Posterior vena cava (tissue), 2 donors: Measurements from ENCODE around the gene USF1. TPM values are rescaled to one million over a fixed set of nuclear protein-coding genes. Genes with fewer than 3 reads are reported as not detected.
A peak's percentile ranks its signal among the peaks of the same experiment; 100 is the strongest.
"Not testable (repeated sequence)": the region's sequence is repeated elsewhere in the genome, so short reads cannot be mapped to it uniquely, and the experiment has no call there.

Experiments used
- DNase-seq: peaks from one replicate; pipeline ENCODE4 v3.0.0-alpha.2; 2020; ENCODE audit warnings: low spot score
- intact Hi-C, 2 donors: fragments of 100-400 bp; cut with DNase I; formaldehyde crosslinking; loops; one replicate each; pipeline versions ENCODE4 v1.14.1 to v1.14.2; 2022 to 2023
- total RNA-seq, 2 donors: library from RNA; stranded (reverse); fragmentation: NEBNext Ultra II Directional; extraction: Animal tissue kit (Norgen Biotek cat#: 25700); gene quantifications; one replicate each; pipeline ENCODE4 v1.2.1, GENCODE V29; 2021
- donor health status: DM: yes; HTN: yes; CAD: no.
- donor health status: DM: yes; HTN: yes; CAD: no.

Gene USF1
- total RNA-seq, 2 donors from 2014 or later, result 33.5 to 40.0 TPM

DNA sequence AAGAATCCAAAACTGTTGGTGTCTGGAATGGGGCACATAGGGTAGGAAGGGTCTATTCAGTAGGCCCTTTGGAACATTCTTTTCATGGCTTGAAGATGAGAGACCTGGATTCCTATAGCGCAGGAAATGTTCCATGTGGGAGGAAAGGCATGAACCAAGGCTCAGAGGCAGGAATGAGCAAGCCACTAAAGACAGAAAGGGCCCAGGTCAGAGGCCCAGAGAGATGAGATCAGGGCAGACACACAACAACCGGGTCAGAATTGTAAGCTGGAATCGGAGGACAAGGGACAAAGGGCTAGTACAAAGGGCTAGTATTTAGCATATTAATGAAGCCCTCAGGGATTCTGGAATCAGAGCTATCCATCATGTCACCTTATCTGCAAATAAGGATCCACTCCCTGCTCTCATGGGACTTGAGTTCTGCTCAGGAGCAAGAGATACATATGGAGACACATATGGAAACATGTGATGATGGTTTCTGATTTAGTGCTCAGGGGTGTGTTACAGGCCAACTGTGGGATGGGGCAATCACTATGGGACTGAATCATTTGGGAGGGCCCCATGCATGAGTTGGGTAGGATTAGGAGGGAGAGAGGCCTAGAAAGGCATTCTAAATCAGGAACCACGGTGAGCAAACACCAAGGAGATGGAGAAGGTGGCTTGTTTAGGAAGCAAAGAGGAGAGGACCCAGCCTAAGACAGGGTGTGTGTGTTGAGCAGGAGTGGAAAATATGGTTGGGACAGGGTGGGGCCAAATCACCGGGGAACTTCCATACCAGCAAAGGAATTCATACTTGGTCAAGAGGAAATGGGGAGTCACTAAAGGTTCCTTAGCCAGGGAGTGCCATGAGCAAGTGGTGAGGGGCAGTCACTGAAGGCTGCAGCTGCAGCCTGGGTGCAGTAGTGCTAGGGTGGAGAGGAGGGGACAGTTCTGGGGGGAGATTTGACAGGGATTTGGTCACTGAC, 34.9 kb upstream of the USF1 start:
- intact Hi-C loops, result no loop called here
- DNase-seq, result no peak

DNA sequence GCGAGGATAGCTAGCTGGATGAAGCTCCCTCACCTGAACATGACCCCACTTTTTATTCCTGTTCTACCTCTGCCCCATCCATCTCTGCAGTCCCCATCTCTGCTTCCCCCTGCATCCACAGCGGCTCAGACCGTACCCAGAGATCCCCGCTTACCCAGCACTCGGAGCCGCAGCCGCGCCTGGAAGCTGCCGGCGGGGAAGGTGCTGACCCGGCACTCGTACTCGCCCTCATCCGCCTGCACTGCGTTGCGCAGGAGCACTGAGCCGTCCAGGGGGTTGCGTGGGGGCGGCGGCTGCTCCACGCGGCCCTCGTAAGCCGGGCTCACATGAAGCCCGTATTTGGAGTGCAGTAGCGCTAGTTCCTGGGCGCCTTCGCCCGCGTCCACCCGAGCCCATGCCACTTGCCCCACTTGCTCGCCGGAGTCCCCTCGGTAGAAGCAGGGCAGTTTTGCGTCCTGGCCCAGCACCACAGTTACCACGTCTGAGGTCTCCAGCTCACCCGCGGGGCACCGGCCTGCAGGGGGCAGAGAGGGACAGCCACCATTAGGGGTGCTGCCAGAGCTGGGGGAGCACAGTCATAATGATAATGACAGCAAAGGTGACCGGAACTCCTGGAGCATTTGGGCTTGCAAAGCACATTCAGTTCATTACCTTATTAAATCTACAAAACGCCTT, 33.8 kb upstream of the USF1 start:
- no peak for DNase-seq
- intact Hi-C loops, result no loop called here

DNA sequence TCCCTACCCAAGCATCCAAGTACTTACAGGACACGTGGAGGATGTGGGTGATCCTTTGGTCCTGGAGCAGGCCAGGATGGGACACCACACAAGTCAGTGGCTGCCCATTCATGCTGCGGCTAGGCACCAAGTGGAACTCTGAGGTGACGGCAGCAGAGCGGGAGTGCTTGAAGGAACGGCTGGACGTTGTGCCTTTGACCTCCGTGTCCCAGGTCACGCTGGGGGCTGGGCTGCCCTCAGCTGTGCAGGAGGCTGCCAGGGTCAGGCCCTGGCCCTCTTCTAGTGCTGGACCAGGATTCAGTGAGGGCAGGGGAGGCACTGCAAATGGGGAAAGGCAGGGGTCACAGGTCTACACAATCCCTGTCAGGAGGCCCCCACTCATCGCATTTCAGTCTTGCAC, 31.6 kb upstream of the USF1 start:
- no peak for DNase-seq
- intact Hi-C loops, result no loop called here

DNA sequence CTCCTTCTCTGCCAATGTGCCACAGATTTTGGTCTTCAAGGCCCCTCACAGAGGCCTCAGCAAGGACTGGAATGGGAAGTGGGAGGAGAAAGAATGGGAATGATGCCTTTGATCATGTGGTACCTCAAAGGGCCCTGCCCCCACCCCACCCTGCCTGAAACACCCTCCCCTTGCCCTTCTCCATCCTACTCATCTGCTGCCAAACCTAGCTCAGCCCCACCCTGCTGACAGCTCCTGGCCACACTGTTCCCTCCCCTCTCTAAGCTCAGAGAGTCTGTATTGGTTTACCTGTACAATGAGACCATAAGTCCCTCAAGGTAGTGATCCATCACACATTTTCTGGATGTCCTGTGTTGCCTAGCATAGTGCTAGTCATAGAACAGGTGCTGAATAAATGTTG, 30.6 kb upstream of the USF1 start:
- intact Hi-C loops, result no loop called here
- DNase-seq, result no peak

DNA sequence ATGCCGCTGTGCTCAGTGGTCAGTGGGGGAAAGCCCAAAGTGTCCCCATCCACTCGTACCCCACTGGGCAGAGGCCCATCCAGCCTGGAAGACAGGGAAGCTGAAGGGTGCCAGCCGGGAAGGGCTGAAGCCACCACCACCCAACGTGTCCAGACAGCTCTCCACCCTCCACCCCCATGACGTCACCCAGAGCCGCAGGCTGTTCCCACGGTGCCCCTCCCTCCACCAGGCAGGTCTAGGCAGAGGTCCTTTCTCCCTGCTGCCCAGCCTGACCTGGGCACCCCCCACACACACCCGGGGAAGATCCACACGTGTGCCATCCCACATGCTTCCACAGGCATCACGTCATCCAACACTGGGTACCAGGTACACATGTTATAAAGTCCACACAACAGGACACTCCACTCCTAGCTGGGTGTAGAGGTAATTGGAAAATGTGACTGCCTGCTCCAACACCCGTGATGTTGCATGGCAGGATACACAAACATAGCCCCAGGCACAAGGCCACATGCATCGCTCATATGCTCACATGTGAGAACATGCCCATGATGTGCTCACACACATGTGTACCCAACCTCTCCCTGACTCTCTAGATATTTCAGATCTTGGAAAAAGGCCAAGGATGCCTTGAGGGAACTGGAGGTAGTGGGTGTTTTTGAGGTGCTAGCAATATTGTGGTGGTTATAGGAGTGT, 29.0 kb upstream of the USF1 start:
- intact Hi-C loops, result no loop called here
- no peak for DNase-seq

DNA sequence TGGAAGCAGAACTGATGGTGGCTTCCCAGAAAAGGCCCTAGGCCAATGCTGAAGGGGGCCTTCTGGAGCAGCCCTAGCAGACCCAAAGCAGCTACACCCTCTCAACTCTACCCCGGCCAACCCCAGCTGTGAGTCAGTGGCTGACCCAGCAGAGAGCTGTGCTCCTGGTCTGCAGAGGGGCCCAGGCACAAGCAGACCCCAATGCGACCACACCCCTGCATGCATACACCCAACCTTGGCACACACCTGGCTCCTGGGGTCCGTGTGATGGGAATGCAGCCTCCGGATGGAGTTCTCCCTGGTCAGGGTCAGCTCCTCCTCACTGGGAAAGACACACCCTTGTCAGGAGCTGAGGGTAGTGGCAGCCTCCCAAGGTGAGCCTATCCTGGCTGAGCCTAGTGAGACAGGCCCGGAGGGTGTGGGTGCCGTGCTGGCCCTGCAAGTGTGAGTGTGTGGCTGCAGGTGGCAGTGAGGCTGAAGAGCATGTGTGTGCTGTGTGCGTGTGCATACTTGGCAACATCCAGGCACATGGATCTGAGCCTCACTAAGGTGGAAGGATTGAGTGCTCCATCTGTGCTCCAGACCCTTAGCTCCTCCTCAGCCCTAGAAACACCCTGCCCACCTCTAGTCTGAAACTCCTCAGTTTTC, 27.8 kb upstream of the USF1 start:
- DNase-seq, result no peak
- intact Hi-C loops, result no loop called here

DNA sequence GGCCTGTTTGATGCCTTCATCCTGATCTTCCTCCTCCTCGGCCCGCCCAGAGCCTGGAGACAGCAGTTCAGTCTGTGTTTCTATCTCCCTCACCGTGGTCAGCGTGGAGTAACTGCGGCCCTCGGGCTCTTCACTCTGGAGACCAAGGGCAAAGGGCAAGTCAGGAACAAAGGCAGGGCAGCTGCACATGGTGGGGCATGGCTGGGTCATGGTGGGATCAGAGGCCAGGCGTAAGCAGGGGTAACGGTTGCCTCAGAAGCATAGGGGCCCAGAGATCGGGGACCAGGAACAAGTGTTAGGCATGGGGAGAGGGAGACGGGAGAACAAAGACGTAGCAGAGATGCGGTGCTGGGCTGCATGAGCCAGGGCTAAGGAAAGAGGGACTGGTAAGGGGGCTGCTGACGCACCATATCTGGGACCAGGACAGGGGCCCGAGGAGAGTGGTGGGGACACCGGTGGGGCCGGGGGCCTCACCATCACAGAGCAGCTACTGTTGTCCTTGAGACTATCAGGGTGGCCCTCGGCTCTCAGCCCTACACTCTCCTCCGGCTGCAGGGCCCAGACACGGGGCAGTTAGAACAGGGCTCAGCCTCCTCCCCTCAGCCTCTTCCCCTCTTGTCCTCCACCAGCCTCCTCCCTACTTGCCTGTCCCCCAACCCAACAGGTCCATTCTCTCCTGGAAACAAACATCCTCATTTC, 27.1 kb upstream of the USF1 start:
- intact Hi-C loops, result no loop called here
- DNase-seq, result no peak

DNA sequence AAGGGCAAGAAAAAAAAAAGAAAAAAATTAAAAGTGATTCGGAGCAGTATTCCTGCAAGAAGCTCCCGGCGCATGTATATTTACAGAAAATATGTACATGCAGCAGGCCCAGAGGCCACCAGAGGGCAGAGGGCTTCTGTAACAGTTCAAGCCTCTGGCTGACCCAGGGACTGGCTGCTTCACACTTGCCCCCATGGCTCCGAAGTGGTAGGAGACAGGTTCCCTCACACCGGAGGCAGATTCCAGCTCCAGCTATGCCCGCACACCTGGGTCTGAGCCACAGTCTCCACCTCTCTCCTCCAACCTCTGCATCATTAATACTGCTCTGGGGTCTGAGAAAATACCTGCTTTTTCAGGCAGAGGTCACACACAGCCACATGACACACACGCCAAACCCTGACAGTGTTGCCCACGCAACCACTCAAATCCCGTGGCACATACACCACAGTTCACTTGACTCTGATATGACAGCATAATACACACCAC, 26.2 kb upstream of the USF1 start:
- no peak for DNase-seq
- intact Hi-C loops, result no loop called here

DNA sequence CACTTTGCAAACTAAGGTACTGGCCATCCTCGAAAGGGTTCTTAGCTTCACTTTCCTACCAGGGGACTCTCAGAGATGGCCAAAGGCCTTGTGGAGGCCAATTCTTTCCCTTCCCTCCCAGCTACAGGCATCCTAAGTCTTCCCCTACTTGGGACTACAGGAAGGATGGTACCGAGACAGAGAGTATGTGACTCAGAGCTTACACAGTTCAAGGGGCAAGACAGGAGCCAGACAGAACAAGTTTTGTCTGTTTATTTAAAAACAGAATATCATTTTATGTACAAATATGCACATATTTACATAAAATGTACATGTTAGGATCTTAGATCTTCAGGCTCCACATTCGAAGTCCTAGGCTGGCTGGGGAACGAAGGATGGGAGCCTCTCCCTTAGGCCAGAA, 25.0 kb upstream of the USF1 start:
- intact Hi-C loops, result no loop called here
- DNase-seq, result no peak

DNA sequence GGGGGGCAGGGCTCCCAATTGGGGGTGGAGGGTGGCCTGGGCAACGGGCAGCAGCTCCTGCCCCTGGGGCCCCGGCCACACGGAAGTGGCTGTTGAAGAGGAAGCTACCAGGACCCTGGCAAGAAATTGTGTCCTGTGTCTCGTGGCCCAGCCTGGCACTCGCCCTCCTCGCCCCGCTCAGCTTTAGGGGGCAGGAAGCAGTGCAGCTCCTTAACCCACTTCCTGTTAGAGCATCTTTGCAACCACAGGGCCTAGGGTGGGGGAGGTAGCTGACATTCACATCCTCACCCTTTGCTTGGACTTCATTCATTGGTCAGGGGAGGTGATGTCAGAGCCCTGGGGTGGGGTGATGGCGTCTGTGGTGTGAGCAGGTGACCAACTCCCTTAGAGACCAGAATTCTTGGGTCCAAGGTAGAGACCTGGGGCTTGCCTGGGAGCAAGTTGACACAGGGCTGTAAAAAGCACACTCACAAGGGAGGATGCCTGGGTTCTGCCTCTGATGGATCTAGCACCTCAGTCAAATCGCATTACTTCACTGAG, 24.0 kb upstream of the USF1 start, which contains the start of gene ARHGAP30:
TSS of gene ARHGAP30 (minus strand) at position 161 of the 540 bp plus-strand sequence. CDS start 267 bp downstream, outside the sequence.
- intact Hi-C loops, result no loop called here
- DNase-seq, result peak; percentile 93

DNA sequence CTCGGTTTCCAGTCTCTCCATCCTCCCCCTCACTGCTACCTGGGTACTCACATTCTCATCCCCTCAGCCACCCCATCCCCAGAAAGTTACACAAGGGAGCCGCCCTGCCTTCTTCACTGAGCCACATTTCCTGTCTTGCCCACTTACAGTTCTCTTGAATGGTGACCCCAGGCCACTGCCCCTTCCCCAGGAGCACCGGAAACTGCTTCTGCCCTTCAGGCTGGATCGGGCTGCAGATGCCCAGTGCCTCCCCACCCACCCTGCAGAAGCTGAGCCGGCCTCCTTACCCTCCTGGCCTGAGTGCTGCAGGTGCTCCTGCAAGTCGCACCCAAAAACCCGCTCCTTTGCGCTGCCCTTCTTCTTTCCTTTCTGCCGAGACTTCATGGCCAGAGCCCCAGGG, 23.5 kb upstream of the USF1 start:
- DNase-seq, result no peak
- intact Hi-C loops, result no loop called here

DNA sequence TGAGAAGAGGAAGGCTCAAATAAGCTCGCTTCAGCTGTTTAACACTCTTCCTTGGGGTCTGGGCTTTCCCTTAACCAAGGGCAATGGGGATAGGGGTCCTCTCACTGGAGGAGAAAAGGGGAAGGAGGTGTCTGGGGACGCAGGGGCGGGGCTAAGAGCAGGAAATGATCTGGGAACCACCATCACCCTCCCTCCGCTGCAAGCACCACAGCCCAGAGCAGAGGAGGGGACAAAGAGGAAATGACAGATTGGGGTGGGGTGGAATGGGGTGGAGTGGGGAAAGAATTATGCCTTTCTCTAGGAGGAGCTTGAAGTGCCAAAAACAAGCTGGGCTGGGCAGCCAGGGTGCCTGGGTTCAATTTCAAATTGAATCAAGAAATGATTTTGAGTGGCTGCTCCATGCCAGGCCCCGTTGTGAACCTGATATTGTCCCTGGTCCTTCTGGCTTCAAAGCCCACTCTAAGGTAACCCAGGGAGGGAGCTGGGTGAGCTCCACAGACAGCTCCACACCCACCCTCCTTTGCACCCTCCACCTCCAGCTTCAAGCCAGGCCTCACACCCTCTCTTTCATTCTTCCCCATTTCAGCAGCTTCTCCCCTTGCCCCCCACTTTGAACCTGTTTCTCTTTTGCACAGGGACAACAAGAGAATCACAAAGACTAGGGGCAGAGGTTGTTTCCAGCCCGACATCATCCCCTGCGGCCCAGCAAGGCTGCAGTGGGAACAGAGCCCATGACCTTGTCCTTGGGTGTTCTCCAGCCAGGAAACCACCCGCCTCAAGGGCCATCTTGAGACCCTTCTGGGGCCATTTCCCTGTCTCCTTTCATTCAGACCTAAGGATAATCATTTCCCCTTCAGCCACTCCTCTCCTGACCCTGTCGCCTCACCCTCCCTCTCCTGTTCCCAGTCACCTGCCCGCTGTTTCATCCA, 22.8 kb upstream of the USF1 start:
- intact Hi-C loops, result no loop called here
- DNase-seq, result peak; percentile 91

DNA sequence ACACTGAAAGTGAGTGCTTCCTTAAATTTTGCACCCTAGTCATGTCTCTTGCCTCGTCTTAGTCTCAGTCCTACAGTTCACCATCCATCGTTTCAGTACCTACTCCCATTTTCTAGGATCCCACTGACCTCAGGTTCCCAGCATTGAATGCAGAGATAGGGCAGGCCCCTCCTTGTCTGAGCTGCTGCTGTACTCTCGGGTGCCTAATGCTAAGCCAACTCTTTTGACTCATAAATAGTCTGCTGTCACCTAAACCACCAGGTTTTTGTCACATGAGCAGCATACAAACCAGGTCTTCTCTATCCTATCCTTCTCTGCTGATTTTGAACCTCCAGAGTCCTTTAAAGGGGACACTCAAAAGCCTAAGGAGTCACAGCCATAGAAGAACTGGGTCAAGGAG, 20.9 kb upstream of the USF1 start:
- no peak for DNase-seq
- intact Hi-C loops, result no loop called here

DNA sequence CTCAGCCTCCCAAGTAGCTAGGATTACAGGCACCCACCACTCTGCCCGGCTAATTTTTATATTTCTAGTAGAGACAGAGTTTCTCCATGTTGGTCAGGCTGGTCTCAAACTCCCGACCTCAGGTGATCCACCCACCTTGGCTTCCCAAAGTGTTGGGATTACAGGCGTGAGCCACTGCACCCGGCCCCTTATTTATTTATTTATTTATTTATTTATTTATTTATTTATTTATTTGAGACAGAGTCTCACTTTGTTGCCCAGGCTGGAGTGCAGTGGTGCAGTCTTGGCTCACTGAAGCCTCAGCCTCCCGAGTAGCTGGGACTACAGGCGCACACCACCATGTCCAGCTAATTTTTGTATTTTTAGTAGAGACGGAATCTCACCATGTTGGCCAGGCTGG, 19.9 kb upstream of the USF1 start:
- DNase-seq, intact Hi-C loops: not testable (repeated sequence)

DNA sequence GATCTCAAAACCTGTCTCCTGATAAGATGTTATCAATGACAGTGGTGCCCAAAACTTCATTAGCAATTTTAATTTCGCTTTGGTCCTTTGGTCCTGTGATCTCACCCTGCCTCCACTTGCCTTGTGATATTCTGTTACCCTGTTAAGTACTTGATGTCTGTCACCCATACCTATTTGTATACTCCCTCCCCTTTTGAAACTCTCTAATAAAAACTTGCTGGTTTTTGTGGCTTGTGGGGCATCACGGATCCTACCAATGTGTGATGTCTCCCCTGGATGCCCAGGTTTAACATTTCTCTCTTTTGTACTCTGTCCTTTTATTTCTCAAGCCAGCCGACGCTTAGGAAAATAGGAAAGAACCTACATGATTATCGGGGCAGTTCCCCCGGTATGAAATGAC, 18.2 kb upstream of the USF1 start:
- intact Hi-C loops, DNase-seq: not testable (repeated sequence)

DNA sequence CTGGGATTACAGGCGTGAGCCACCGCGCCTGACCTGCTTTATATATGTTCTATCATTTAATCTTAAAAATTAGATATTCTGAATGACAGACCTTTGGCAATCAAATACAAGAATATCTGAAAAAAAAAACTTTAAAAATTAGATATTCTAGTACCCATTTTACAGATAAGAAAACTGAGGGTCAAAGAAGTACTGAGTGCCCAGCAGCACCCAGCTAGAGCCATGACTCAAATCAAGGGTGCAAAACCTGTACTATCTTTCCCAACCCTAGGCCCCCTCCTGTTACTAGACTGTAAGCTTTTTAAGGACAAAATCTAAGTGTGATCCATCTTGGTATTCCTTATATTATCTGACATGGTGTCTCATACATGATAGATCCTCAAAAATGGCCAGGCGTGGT, 15.6 kb upstream of the USF1 start:
- no peak for DNase-seq
- intact Hi-C loops, result no loop called here

DNA sequence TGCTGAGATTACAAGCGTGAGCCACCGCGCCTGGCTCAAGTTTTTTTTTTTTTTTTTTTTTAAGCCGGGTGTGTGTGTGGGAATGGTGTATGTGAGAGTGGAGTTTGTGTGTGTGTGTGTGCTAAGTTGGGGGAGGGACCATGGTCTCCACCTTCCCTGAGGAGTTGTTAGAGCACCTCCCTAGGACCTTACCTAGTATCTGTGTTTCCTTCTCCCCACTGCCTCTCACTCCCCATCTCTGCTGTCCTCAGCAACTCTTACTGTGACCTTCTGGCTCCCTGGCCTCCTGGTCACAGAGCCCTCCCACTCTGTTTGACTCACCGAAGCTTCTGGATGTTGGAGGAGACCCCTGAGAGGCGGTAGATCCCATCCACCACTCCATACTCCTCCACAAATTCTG, 13.5 kb upstream of the USF1 start:
- intact Hi-C loops, result no loop called here
- DNase-seq, result no peak

DNA sequence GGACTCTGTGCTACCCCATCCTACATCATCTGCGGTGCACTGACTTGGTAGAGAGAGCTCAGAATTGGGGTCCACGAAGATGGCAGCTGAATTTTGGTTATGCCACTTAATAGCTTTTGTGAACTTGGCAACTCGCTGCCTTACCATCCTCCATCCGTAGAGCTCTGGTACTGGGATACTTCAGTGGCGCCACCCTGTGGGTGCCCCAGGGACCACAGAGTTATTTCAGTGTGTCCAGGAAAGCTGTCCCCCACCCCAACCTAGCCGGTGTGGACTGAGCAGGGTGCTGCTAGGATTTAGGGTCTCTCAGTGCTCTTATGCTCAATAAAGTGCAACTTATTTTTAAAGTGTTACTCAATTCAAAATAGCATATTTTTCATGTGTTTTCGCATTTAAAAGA, 9.0 kb upstream of the USF1 start:
- intact Hi-C loops, result no loop called here

More for the DNA sequence above, 9.0 kb upstream of the USF1 start:
- DNase-seq, result no peak
